ENCODE results near the gene SNX14.
A peak's percentile ranks its signal among the peaks of the same experiment; 100 is the strongest.
"Not testable (repeated sequence)": the region's sequence is repeated elsewhere in the genome, so short reads cannot be mapped to it uniquely, and the experiment has no call there.

SNX14 gene, protein sequence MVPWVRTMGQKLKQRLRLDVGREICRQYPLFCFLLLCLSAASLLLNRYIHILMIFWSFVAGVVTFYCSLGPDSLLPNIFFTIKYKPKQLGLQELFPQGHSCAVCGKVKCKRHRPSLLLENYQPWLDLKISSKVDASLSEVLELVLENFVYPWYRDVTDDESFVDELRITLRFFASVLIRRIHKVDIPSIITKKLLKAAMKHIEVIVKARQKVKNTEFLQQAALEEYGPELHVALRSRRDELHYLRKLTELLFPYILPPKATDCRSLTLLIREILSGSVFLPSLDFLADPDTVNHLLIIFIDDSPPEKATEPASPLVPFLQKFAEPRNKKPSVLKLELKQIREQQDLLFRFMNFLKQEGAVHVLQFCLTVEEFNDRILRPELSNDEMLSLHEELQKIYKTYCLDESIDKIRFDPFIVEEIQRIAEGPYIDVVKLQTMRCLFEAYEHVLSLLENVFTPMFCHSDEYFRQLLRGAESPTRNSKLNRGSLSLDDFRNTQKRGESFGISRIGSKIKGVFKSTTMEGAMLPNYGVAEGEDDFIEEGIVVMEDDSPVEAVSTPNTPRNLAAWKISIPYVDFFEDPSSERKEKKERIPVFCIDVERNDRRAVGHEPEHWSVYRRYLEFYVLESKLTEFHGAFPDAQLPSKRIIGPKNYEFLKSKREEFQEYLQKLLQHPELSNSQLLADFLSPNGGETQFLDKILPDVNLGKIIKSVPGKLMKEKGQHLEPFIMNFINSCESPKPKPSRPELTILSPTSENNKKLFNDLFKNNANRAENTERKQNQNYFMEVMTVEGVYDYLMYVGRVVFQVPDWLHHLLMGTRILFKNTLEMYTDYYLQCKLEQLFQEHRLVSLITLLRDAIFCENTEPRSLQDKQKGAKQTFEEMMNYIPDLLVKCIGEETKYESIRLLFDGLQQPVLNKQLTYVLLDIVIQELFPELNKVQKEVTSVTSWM

DNA sequence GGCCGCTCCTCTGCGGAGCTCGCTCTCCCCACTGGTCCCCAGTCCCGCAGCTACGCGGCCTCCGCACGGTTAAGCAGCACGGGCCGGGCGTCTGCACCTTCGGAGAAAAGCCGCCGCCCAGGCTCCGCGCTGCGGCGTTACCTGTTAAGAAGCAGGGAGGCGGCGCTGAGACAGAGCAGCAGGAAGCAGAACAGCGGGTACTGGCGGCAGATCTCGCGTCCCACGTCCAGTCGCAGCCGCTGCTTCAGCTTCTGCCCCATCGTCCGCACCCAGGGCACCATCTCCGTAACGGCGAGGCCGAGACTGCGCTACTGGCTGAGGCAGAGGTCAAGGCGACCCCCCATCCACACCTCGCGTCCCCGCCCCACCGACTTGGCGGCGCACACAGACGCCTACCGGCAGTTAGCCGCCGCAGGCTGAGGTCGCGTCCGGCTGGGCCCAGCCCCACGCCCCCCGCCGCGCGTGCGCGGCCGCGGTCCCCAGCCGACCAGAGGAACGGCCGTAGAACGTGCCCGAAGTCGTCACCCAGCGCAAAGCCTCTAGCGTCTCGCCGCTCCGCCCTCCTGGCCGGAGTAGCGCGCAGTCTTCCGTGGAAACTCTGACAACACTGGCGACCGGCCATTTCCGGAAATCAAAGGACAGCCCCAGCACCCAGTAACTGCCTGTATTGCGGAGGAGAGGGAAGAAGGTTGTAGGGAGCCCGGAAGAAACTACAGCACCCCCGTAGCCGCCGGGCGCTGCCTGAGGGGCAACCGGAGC, at the start of gene SNX14:
SNX14 (minus strand) TSS at position 421 of the 759 bp plus-strand sequence; CDS start at position 281, 140 bp downstream.
- DNase-seq (ENCODE audit: low read depth): peak; percentile 64

DNA sequence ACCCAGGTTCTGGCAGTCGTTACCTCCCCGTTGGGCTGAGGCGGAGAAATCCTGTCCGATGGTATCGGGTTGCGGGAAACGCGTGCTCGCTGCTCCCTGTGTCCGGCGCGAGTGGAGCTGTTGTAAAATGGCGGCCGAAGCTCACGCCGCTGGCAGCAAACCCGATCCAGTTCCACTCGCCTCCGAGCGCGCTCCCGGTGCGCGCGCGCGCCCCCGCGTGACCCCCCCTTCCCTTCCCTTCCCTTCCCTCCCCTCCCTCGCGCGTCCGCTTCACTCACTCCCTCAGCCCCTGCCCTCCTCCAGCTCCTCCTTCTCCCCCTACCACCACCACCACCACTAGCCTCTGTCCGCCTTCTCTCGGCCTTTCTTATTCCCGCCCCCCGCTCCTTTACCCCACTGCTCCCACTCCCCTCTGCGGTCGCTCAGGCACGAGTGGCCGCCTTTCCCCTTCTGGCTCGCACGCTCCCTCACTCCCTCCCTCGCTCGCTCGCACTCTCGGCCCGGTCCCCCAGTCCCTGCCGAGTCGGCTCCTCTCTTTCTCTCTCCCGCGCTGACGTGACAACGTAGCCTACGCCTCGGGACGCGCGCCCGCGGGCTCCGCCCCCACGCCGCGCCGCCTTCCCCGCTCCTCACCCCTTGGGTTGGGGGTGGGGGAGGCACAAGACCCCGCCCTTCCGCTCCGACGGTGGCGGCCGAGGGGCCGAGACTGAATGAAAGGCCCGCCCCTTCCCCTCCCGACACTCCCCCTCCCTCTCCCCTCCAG, 49.3 kb upstream of the SNX14 start, which contains the start of gene SYNCRIP:
SYNCRIP (minus strand) TSS at position 113 of the 763 bp plus-strand sequence. CDS start 1,447 bp downstream, outside the sequence.
- DNase-seq (ENCODE audit: low read depth): peak; percentile 97

DNA sequence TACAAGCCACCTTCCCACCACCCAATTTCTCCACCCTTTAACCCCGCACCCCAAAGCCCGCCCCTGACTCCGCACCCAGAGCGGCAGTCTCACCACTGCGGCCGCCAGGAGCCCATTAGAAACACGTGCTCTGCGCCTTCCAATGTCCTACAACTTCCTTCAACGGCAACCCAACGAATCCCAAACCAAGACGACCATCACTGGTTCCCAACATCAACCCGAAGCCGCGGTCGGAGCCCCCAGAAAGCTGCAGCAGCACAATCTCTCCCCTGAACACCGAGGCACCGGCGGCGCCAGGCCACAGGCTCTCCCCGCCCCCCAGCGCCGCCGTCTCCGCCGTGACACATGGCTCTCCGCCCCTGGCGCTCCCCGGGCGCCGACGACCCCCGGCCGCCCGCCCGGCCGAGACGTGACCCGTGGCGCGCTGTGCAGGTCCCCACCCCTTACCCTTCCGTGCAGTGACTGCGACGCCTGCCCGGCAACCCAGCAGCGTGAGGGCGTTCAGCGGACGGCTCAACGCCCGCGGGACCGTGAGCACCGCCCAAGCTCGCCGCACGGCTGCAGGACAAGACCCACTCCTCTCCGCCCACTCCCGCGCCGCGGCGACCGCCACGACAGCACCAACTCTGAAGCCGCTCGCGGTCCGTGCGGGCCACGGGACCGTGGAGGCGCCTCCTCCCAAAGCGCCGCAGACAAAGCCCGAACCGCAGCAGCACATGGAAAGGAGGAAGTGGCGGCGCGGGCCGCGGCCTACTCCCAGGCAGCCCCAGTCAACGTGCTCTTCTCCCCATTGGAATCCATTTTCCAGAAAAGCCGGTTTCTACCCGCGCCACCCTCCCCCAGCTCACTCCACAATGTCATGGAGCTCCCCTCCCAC, 48.5 kb upstream of the SNX14 start:
- peak; percentile 41 for DNase-seq (ENCODE audit: low read depth)

DNA sequence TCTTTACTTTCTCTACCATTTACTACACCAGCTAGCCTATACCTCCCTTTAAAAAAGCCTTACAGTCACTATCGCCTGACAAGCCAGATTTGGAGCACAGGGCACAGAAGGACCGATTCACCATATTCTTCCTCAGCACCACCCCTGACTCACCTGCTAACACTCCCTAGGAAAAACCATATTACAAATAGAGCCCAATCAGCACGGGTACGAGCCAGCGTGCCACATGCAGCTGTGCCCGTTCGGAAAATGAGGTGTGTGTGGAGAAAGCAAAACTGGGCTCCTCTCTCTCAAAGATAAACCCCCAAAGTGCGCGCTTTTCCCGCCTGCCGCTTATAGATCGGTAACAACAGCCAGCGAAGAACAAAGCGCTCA, 47.9 kb upstream of the SNX14 start:
- DNase-seq (ENCODE audit: low read depth): no peak

DNA sequence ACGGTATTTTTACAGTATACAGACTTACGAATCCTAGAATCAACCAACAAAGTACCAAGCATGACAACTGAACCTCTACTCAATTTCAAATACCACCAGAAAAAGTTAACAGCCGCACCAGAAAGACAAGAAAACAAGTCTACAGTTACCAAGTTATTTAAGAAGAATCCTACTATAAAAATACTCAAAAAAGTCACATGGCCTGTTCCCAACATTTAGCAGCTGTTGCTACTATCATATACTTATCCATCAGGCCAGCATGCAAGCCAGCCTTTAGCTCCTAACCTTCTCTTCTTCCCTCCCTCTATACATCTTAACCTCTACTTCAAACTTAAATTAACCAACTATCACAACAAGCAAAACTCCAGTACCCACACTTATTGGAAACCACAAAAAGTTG, 47.2 kb upstream of the SNX14 start:
- DNase-seq (ENCODE audit: low read depth): no peak

DNA sequence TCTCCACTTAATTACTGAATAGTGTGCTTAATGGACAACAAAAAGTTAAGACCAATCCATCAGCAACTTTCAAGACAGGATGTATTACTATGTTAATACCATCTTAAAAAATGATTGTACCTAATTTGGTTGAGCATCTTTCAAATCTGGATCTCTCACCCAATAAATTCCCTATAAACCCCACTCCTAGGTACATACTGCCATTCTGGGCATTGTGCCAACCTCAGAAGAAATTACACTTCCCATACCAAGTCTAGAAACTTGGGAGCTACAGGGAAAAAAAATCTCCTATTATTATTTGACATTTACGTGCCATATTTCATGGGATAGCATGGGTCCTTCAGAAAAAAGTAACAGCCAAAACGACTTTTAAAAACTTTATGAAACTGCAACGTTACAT, 43.9 kb upstream of the SNX14 start:
- no peak for DNase-seq (ENCODE audit: low read depth)

DNA sequence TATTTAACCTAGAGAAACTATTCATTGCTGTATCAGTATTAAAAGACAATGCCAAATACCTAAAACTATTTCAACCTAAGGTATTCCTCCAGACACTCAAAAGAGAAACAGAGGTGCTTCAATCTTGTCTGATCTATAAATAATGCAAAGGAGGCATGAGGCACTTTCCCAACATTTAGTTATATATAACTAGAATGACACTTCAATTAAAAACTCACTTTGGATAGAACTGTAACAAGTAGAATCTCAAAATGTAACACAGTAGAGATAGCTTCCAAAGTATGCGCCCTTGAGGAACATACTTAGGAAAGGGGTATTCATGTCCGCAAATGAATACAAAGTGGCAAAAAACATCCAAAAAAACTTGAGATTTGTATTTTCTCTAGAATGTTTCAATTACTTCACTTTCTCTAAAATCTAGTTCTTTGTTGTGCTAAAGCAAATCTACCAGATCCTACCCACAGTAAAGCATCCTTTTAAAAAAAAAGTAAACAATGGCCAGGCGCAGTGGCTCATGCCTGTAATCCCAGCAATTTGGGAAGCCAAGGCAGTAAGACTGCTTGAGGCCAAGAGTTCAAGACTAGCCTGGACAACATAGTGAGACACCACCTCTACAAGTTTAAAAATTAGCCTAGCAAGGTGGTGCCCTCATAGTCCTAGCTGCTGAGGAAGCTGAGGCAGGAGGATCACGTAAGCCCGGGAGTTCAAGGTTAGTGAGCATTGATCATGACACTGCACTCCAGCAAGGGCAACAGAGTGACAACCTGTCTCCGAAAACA, 38.7 kb upstream of the SNX14 start:
- no peak for DNase-seq (ENCODE audit: low read depth)

DNA sequence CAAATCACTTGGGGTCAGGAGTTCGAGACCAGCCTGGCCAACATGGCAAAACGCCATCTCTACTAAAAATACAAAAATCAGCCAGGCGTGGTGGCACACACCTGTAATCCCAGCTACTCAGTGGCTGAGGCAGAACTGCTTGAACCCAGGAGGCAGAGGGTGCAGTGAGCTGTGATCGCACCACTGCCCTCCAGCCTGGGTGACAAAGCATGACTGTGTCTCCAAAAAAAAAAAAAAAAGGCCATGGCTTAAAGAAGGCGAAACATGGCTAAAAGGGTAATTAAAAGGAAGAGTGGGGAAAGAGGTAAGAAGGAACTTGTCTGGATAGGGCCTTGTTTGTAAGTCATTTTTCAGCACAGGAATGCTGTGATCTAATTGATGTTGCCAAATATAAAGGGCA, 37.5 kb upstream of the SNX14 start:
- DNase-seq (ENCODE audit: low read depth): not testable (repeated sequence)

DNA sequence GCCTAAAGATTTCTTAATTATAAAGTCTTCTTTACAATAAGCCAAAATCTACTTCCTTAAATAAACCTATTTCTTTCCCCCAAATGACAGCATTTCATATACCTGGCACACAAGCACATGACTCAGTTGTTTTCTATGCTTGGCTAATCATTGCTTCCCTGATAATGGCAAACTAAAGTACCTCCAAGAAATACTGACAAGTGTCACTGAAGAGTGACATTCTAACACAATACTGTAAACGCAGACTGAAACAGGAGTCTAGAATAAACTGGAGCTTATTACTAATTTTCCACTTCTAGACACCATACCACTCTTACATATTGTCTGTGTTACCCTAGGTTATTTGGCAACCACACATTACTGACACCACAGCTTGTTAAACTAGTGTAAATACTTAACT, 34.7 kb upstream of the SNX14 start:
- no peak for DNase-seq (ENCODE audit: low read depth)

DNA sequence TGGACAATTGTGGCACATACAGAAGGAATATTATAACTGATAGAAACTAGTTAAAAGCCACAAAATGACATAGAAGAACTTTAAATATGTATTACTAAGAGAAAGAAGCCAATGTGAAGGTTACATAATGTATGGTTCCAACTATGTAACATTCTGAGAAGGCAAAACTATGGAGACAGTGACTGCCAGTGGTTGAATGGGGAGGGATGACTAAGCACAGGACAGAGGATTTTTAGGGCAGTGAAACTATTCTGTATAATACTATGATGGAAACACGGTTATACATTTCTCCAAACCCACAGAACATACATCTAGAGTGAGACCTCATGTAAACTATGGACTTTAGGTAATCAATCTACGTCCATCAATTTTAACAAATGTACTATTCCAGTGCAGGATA, 26.6 kb upstream of the SNX14 start:
- DNase-seq (ENCODE audit: low read depth): no peak

DNA sequence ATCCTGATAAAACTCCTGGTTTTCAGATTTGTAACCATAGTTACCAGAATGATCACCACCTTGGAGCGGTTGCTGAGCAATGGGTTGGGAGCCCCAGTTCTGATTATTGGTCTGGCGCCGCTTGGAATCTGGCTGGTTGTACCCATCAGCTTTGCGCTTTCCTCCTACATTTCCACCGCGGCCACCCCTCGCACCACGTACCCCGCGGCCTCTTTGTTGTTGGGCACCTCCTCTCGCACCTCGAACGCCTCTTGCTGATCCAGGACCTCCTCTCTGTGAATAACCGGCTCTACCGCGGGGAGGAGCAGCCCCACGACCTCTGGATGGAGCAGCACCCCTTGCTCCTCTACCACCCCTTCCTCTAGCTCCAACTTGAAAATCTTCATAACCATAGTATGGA, 21.1 kb upstream of the SNX14 start:
- no peak for DNase-seq (ENCODE audit: low read depth)

DNA sequence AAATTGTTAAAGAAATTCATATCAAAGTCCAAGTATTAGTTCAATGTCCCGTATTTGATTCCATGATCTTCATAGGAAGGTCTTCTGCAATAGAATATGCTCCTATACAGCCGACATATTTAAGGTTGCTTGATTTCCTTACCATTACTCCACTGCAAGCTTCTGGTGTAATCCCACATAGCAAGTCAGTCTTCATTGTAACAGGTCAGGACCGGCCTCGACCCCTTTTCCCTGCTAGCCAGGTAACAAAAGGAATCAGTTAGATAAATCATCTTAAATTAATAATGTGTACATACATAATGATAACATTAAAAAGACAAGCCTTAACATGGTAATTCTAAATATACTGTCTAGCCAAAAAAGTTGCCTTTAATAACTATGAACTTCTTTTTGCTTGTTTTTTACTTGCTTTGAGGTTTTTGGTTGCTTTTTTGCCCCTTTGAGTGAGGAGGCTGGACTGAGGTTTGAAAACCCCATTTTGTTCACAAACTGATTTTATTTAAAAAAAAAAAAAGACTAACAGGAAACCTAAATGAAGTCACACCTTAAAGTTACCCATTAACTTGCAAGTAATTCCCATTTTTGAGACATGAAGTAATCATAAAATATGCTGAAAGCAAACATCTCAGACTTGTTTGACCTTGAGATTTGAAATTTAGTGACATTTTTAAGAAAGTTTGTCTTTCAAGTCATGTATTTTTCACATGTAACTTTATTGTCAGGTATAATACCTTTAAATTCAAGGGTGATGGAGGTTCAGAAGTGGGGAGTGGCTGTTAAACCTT, 19.2 kb upstream of the SNX14 start:
- no peak for DNase-seq (ENCODE audit: low read depth)

DNA sequence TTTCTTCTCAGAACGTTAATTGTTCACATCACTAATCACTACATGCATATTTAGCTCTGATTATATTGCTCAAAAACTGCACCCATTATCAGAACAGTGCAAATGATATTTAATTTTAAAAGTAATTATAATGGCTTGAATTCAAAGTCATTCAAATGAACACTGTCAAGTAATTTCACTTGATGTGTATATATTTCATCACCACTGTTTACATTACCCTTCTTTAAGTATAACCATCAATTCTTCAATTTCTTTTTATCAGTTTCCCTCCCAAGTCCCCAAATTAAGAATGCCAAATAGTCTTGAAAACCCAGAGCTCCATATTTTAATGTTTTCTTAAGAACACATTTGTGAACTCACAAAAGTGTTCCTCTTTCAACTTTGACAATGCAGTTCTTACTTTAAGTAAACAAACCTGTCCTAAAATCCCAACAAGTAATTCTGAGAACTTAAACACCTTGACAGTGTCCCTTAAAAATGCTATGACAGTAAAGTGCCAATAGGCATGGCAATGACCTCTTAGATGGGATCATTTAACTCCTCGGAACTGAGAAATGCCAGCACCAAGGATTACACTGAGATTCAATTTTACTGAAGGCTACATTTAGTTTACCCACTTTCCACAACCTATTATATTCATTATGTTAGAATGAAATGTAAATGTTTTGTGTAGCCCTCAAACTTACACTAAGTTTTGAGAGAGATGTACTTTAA, 16.7 kb upstream of the SNX14 start:
- no peak for DNase-seq (ENCODE audit: low read depth)

DNA sequence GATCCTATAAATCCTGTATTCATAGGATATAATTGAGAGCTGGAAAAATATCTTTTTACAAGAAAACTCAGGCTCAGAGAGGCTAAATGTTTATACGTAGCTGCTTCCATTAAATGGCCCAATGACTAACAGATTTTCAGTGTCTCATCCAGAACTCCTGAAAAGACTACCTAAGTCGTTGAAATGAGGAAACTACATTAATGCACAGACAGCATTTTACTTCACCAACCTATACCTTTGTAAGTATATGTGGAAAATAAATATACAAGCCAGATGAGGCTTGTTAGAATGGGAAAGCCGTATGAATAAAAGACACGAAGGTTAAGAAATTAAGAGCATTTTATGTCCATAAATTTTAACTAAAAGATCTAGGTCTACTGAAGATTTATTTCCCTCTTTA, 8.4 kb upstream of the SNX14 start:
- no peak for DNase-seq (ENCODE audit: low read depth)

DNA sequence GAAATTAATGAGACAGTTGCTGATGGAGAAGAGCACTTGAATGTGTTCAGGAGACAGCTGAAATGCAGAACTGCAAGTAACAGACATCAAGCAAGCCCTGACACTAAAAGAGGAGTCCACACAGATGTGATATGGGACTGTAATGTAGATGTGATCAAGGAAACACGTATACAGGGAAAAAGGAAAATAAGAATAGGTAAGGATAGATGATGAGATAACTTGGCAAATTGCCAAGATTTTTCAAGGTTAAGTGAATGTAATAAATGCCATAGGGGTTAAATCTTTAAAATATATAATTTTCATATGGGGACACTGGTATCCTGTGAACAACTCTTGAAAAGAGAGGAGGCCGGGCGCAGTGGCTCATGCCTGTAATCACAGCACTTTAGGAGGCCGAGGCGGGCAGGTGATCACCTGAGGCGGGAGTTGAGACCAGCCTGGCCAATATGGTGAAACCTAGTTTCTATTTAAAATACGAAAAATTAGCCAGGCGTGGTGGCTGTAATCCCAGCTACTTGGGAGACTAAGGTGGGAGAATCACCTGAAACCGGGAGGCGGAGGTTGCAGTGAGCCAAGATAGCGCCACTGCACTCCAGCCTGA, 7.2 kb upstream of the SNX14 start:
- no peak for DNase-seq (ENCODE audit: low read depth)

DNA sequence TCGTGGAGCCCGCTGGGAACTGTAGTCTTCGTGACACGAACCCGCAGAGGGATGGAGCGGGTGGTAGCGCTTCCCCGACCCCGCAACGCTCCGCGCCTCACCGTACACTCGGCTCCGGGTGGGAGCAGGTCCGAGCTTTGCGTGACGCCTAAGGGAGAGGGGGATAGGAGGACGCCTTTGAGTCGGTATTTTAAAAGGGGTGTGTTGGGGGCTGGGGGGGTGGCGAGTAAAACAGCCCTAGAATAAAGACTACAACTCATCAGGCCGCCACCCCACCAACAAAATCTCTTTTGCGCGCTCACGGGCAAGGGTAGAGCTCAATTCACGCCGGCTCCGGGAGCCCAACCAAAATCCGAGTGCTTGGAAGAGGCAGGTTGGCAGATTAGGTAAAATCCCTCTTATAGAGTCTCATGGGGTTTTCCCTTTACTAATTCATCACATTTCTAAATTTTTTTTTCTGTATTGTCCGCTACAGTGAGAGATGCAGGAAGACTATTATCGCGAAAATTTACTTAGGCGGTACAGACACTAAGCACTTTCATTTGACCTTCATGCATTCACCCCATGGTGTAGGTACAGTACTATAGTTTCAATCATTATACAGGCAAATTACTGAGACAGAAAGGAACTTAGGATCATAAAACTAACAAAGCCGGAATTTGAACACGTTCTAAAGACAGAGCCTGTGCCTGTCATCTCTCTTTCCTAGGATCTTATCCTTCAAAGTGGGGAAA, 706 bp upstream of the SNX14 start:
- DNase-seq (ENCODE audit: low read depth): no peak

DNA sequence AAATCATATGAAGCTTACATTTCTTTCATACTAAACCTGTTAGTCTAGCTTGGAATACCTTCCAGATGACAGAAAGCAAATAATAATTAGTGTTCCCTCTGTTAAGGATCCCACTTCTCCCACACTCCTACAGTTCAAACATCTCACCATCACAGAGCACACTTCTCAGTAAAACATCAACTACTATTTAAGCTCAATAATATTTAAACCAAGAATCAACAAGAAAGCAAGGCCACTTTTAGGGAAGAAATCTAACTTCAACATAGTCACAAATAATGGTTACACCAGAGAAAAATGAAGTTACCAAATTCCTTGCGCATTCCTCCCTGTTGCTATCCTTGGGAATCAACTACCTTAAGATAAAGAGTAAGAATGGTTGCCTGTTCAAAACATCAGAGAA, 1.6 kb downstream of the SNX14 start:
- DNase-seq (ENCODE audit: low read depth): no peak
